ENCODE results near the gene UGT1A4. TPM values are rescaled to one million over a fixed set of nuclear protein-coding genes. Genes with fewer than 3 reads are reported as not detected.

UGT1A4 gene
- total and polyA plus RNA-seq, 5 donors: 0.07 TPM; not detected in 4

GRCh38 chr2:233793465-233794127 lies 75.1 kb downstream of the UGT1A4 start:
- no peaks in the 10 kb centered on the region for H3K27me3 ChIP-seq (ENCODE audit: control insufficient read depth, insufficient read depth)
- DNase-seq (no peak), ATAC-seq (no peak)
- no peak overlapping the region for H3K4me3 ChIP-seq (ENCODE audit: low read length)
- intact Hi-C loops (cut with DNase I): no loop called here
- H3K9me3 ChIP-seq (ENCODE audit: control insufficient read depth, low read length): no peaks in the 10 kb centered on the region
- no peak overlapping the region for H3K27ac ChIP-seq (ENCODE audit: low read length)
- 73% methylated on average over 18 of the region's 18 CpGs for WGBS
- no peaks in the 10 kb centered on the region for H3K4me1 ChIP-seq (ENCODE audit: control insufficient read depth, insufficient read depth, low read length)

DNA sequence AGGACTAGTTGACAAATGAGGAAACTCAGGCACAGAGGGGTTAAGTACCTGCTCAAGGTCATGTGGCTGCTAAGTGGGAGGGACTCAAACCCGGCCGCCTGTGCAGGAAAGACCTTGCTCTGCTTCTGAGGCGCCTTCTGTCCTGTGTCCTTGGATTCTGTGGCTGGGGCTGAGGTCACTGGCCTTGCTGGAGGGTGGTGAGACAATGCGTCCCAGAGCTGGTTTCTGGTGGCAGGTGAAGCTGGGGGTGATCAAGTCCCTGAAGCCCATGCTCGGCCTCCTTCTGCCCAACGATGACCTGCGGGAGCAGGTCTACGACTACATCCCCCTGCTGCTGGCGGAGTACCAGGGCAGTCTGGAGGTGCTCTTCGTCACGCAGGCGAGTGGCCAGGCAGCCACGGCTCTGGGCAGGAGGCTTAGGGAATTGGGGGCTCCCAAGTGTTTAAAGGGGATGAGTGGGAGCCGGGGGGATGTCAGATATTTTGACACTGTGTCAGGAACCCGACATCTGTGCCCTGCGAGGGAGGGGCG lies 75.7 kb downstream of the UGT1A4 start:
- ATAC-seq: no peak
- H3K9me3 ChIP-seq (ENCODE audit: control insufficient read depth, low read length): no peaks in the 10 kb centered on the region
- H3K27ac ChIP-seq (ENCODE audit: low read length): no peak overlapping the region
- no peak overlapping the region for H3K4me3 ChIP-seq (ENCODE audit: low read length)
- DNase-seq: no peak
- no peaks in the 10 kb centered on the region for H3K27me3 ChIP-seq (ENCODE audit: control insufficient read depth, insufficient read depth)
- intact Hi-C loops (cut with DNase I): no loop called here
- 74% methylated on average over 17 of the region's 17 CpGs for WGBS
- no peaks in the 10 kb centered on the region for H3K4me1 ChIP-seq (ENCODE audit: control insufficient read depth, insufficient read depth, low read length)

DNA sequence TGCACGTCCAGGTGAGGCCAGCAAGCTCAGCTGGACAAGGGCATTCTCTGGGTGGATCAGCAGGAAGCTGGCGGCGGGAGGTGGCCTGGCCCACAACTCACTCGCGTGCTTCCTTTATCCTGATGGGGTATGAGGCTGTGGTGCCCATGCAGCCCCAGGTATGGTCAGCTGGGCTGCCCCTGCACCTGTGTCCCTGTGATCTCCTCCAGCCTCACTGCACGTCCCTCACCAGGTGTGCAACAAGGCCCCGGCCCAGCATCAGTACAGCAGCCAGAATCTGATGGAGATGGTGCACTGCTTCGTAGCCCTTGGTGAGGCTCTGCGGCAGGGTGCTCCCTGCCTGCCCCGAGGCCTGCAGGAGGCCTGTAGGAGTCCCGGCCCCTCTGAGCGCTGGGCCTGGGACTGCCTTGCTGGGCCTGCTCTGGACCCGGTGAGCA lies 77.2 kb downstream of the UGT1A4 start:
- no peaks in the 10 kb centered on the region for H3K27me3 ChIP-seq (ENCODE audit: control insufficient read depth, insufficient read depth)
- no peak for DNase-seq
- H3K9me3 ChIP-seq (ENCODE audit: control insufficient read depth, low read length): no peaks in the 10 kb centered on the region
- WGBS: 91% methylated on average over 13 of the region's 13 CpGs
- H3K4me3 ChIP-seq (ENCODE audit: low read length): no peak overlapping the region
- no peak for ATAC-seq
- no peak overlapping the region for H3K27ac ChIP-seq (ENCODE audit: low read length)
- intact Hi-C loops (cut with DNase I): no loop called here
- H3K4me1 ChIP-seq (ENCODE audit: control insufficient read depth, insufficient read depth, low read length): no peaks in the 10 kb centered on the region

- no peaks in the 10 kb centered on the region for H3K27me3 ChIP-seq (ENCODE audit: control insufficient read depth, insufficient read depth)
- H3K4me3 ChIP-seq (ENCODE audit: low read length): no peak overlapping the region
- 85% methylated on average over 9 of the region's 9 CpGs for WGBS
- no peak for ATAC-seq
- no peak for DNase-seq
- H3K9me3 ChIP-seq (ENCODE audit: control insufficient read depth, low read length): no peaks in the 10 kb centered on the region
- no peaks in the 10 kb centered on the region for H3K4me1 ChIP-seq (ENCODE audit: control insufficient read depth, insufficient read depth, low read length)
- H3K27ac ChIP-seq (ENCODE audit: low read length): no peak overlapping the region
- intact Hi-C loops (cut with DNase I): no loop called here
These were observed 77.7 kb downstream of the UGT1A4 start for GRCh38 chr2:233796254-233796653.

DNA sequence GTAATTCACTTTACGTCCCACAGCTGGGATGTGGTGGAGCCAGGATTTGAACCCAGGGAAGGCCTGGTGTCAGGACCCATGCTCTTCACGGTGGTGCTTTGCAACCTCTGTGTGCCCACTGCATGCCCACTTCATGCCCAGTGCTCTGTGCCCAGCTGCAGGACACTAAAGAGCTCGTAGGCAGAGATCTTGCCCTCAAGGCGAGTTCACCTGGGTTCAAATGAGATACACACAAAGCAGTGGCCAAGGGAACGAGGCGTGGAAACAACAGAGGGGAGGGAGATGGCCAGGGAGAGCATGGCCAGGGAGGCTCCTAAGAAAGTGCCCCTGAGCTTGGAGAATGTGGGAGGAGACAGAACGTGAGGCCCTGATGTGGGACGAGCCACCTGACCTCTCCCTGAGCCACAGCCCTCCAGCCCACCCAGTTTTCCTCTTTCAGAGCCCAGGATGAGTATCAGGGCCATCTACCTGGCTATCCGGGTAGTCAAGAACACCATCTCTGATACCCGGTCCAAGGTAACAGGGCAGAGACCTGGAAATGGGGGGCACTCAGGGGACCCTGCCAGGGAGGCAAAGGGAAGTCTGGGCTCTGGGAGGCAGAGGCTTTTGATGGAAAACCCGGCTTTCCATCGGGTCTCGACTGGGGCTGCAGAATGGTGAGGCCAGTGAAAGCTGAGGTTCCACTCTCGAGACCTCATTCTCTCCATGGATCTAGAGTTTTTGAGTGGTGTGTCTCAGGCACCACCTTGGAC lies 80.0 kb downstream of the UGT1A4 start:
- H3K27ac ChIP-seq (ENCODE audit: low read length): no peak overlapping the region
- no peak overlapping the region for H3K4me3 ChIP-seq (ENCODE audit: low read length)
- intact Hi-C loops (cut with DNase I): no loop called here
- 76% methylated on average over 14 of the region's 14 CpGs for WGBS
- no peaks in the 10 kb centered on the region for H3K27me3 ChIP-seq (ENCODE audit: control insufficient read depth, insufficient read depth)
- no peaks in the 10 kb centered on the region for H3K4me1 ChIP-seq (ENCODE audit: control insufficient read depth, insufficient read depth, low read length)
- ATAC-seq: no peak
- no peaks in the 10 kb centered on the region for H3K9me3 ChIP-seq (ENCODE audit: control insufficient read depth, low read length)
- no peak for DNase-seq

DNA sequence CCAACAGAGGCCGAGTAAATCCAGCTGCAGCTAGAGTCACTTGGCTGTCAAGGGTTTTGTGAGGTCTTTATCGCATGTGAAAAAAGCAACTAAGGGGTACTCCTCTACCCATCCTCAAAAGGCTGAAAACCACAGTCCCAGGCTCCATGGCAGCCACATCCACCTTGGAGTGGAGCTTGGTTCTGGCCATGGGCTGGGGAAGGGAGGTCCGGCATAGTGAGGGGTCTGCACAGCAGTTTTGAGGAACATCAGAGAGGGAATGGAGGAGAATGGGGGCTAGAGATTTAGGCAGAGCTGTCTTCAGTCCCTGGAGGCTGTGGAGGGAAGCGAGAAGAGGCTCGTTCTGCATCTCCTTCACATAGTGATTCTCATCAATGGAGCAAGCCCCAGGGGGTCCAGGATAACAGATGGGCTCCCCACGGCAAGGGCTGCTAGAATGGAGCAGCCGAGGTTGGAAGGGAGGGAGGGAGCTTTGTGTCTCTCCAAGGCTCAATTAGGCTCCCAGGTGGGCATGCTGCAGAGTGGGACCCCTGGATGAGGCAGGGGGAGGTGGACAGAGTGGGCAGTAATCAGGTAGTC lies 80.6 kb downstream of the UGT1A4 start:
- intact Hi-C loops (cut with DNase I): no loop called here
- DNase-seq (peak in 1 of 3 donors; percentile 21), ATAC-seq (no peak)
- Histone ChIP-seq H3K27me3 (ENCODE audit: control insufficient read depth, insufficient read depth) (no peaks in the 10 kb centered on the region), H3K9me3 (ENCODE audit: control insufficient read depth, low read length) (no peaks in the 10 kb centered on the region), H3K27ac (ENCODE audit: low read length) (no peak overlapping the region), H3K4me3 (ENCODE audit: low read length) (no peak overlapping the region), H3K4me1 (ENCODE audit: control insufficient read depth, insufficient read depth, low read length) (no peaks in the 10 kb centered on the region)
- WGBS: 59% methylated on average over 7 of the region's 7 CpGs

DNA sequence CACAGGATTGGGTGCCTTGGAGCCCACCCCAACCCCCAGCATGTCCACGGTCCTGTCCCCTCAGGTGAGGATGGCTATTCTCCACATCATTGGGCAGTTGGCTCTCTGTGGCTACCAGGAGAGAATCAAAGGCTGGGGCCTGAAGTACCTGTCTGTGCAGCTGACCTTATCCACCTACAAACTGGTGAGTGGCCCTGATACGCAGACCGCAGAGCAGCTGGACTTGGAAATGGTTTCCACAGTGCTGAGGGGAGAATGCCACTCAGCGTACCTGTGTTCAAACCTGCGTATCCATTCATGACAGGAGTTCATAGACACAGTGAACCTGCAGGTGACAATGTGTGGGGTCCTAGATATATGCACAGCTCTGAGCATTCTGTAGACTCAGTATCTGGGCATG lies 81.2 kb downstream of the UGT1A4 start:
- intact Hi-C loops (cut with DNase I): no loop called here
- DNase-seq (no peak), ATAC-seq (no peak)
- Histone ChIP-seq H3K27ac (ENCODE audit: low read length) (no peak overlapping the region), H3K4me3 (ENCODE audit: low read length) (no peak overlapping the region), H3K9me3 (ENCODE audit: control insufficient read depth, low read length) (no peaks in the 10 kb centered on the region), H3K27me3 (ENCODE audit: control insufficient read depth, insufficient read depth) (no peaks in the 10 kb centered on the region), H3K4me1 (ENCODE audit: control insufficient read depth, insufficient read depth, low read length) (no peaks in the 10 kb centered on the region)
- 53% methylated on average over 5 of the region's 5 CpGs for WGBS

GRCh38 chr2:233800208-233800607 lies 81.7 kb downstream of the UGT1A4 start:
- 78% methylated on average over 7 of the region's 7 CpGs for WGBS
- no peaks in the 10 kb centered on the region for H3K27me3 ChIP-seq (ENCODE audit: control insufficient read depth, insufficient read depth)
- no peaks in the 10 kb centered on the region for H3K9me3 ChIP-seq (ENCODE audit: control insufficient read depth, low read length)
- no peak overlapping the region for H3K27ac ChIP-seq (ENCODE audit: low read length)
- ATAC-seq: no peak
- intact Hi-C loops (cut with DNase I): no loop called here
- no peaks in the 10 kb centered on the region for H3K4me1 ChIP-seq (ENCODE audit: control insufficient read depth, insufficient read depth, low read length)
- peak in 1 of 3 donors; percentile 31 for DNase-seq
- no peak overlapping the region for H3K4me3 ChIP-seq (ENCODE audit: low read length)

- intact Hi-C loops (cut with DNase I): no loop called here
- Histone ChIP-seq H3K4me1 (ENCODE audit: control insufficient read depth, insufficient read depth, low read length) (no peaks in the 10 kb centered on the region), H3K27ac (ENCODE audit: low read length) (no peak overlapping the region), H3K9me3 (ENCODE audit: control insufficient read depth, low read length) (no peaks in the 10 kb centered on the region), H3K27me3 (ENCODE audit: control insufficient read depth, insufficient read depth) (no peaks in the 10 kb centered on the region), H3K4me3 (ENCODE audit: low read length) (no peak overlapping the region)
- 75% methylated on average over 9 of the region's 9 CpGs for WGBS
- DNase-seq (no peak), ATAC-seq (no peak)
These were observed 83.0 kb downstream of the UGT1A4 start for GRCh38 chr2:233801357-233802131.

DNA sequence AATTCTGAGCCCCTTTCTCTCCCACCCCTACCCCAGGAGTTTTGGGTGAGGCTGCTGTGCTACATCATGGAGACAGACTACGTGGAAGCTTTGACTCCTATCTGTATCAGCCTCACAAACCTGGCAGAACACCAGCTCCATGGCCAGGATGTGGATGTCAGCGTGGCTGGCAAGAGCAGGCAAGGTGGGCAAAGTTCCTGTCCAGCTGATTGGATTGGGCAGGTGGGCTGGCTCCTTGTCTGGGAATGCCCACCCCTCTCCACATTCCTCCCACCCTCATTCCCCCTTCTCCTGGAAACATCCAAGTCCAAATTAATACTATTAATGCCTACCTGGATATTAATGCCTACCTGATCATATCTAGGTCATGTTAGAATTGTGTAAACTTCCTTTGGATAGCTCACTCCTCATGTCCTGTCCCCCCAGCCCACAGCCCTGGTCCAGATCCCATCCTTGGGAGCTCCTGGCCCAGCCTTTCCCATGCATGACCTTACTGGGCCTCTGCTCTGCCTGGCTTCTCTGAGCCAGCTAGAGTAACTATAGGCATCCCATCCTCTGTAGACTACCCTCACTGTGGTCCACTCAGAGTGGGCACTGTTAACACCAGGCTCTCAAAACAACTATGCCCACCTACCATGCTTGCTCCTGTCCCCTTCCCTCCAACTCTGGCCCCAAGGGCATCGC lies 83.7 kb downstream of the UGT1A4 start:
- Histone ChIP-seq H3K4me1 (ENCODE audit: control insufficient read depth, insufficient read depth, low read length) (no peaks in the 10 kb centered on the region), H3K9me3 (ENCODE audit: control insufficient read depth, low read length) (no peaks in the 10 kb centered on the region), H3K4me3 (ENCODE audit: low read length) (no peak overlapping the region), H3K27ac (ENCODE audit: low read length) (no peak overlapping the region), H3K27me3 (ENCODE audit: control insufficient read depth, insufficient read depth) (no peaks in the 10 kb centered on the region)
- 62% methylated on average over 3 of the region's 3 CpGs for WGBS
- ATAC-seq (no peak), DNase-seq (peak in 1 of 3 donors; percentile 14)
- intact Hi-C loops (cut with DNase I): no loop called here

Measured in right cardiac atrium (tissue), 5 donors.